ENCODE results near the gene CMYA5. TPM values are rescaled to one million over a fixed set of nuclear protein-coding genes. Genes with fewer than 3 reads are reported as not detected.

Gene CMYA5
- total and polyA plus RNA-seq, 9 of the 15 experiments (the other 6 are each of a cell fraction or from before 2014, with no cell fraction given): 0.18 to 1.1 (median 0.32) TPM

DNA sequence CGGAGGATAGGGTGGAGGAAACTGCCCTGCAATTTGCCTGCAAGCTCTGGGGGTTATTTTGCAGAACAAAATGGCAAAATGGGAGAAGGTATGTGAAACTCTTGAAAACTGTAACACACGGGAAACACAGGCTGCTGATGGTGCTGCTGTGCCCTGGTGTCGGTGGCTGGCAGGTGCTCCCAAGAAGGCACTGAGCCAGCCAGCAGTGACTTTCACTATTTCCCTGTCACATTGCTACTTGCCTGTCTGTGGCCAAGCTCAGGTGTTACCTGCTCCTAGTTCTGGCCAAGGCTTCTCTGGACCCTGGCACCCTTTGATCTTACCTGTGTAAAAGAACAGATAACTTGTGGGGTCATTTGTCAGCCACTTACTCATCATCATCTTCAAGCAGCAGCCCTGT is 102.2 kb downstream of the CMYA5 start:
- WGBS (ENCODE audit: insufficient coverage, low coverage, missing lambda C conversion rate): 24% methylated on average over 3 of the region's 3 CpGs
- TF ChIP-seq SMARCE1 (IDR thresholded peaks at IDR 0.05) (no peak), MTA2 (IDR thresholded peaks at IDR 0.05; ENCODE audit: low read depth) (no peak), NCOR1 (IDR thresholded peaks at IDR 0.05) (no peak), ARHGAP35 (IDR thresholded peaks at IDR 0.05; ENCODE audit: partially characterized antibody) (no peak), FOXK2 (conservative IDR thresholded peaks at IDR 0.05 in 1 of 2, IDR thresholded peaks at IDR 0.05 in 1 of 2; ENCODE audit: low read depth in 2 of 2) (no peak), PHTF2 (CRISPR knock-in tag; IDR thresholded peaks at IDR 0.05) (no peak), ZNF165 (CRISPR knock-in tag; IDR thresholded peaks at IDR 0.05; ENCODE audit: borderline replicate concordance) (no peak), BRF1 (IDR thresholded peaks at IDR 0.05; ENCODE audit: borderline replicate concordance, extremely low read depth, insufficient read length) (no peak), ZBTB7A (IDR thresholded peaks at IDR 0.05; ENCODE audit: borderline replicate concordance, control insufficient read depth, low read depth, low read length) (no peak), TGIF2 (CRISPR knock-in tag; IDR thresholded peaks at IDR 0.05) (no peak), GTF2E2 (tag; IDR thresholded peaks at IDR 0.05) (no peak), SMAD3 (CRISPR knock-in tag; conservative IDR thresholded peaks at IDR 0.05) (no peak)
- TF ChIP-seq, protein P1, sequence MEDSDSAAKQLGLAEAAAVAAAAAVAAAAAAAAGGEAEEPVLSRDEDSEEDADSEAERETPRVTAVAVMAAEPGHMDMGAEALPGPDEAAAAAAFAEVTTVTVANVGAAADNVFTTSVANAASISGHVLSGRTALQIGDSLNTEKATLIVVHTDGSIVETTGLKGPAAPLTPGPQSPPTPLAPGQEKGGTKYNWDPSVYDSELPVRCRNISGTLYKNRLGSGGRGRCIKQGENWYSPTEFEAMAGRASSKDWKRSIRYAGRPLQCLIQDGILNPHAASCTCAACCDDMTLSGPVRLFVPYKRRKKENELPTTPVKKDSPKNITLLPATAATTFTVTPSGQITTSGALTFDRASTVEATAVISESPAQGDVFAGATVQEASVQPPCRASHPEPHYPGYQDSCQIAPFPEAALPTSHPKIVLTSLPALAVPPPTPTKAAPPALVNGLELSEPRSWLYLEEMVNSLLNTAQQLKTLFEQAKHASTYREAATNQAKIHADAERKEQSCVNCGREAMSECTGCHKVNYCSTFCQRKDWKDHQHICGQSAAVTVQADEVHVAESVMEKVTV (CRISPR knock-in tag; IDR thresholded peaks at IDR 0.05): no peak
- TF ChIP-seq, protein P2, sequence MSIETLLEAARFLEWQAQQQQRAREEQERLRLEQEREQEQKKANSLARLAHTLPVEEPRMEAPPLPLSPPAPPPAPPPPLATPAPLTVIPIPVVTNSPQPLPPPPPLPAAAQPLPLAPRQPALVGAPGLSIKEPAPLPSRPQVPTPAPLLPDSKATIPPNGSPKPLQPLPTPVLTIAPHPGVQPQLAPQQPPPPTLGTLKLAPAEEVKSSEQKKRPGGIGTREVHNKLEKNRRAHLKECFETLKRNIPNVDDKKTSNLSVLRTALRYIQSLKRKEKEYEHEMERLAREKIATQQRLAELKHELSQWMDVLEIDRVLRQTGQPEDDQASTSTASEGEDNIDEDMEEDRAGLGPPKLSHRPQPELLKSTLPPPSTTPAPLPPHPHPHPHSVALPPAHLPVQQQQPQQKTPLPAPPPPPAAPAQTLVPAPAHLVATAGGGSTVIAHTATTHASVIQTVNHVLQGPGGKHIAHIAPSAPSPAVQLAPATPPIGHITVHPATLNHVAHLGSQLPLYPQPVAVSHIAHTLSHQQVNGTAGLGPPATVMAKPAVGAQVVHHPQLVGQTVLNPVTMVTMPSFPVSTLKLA (conservative IDR thresholded peaks at IDR 0.05): no peak
- TF ChIP-seq, protein P3, sequence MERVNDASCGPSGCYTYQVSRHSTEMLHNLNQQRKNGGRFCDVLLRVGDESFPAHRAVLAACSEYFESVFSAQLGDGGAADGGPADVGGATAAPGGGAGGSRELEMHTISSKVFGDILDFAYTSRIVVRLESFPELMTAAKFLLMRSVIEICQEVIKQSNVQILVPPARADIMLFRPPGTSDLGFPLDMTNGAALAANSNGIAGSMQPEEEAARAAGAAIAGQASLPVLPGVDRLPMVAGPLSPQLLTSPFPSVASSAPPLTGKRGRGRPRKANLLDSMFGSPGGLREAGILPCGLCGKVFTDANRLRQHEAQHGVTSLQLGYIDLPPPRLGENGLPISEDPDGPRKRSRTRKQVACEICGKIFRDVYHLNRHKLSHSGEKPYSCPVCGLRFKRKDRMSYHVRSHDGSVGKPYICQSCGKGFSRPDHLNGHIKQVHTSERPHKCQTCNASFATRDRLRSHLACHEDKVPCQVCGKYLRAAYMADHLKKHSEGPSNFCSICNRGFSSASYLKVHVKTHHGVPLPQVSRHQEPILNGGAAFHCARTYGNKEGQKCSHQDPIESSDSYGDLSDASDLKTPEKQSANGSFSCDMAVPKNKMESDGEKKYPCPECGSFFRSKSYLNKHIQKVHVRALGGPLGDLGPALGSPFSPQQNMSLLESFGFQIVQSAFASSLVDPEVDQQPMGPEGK (CRISPR knock-in tag; IDR thresholded peaks at IDR 0.05; ENCODE audit: borderline replicate concordance): no peak
- TF ChIP-seq, protein P4, sequence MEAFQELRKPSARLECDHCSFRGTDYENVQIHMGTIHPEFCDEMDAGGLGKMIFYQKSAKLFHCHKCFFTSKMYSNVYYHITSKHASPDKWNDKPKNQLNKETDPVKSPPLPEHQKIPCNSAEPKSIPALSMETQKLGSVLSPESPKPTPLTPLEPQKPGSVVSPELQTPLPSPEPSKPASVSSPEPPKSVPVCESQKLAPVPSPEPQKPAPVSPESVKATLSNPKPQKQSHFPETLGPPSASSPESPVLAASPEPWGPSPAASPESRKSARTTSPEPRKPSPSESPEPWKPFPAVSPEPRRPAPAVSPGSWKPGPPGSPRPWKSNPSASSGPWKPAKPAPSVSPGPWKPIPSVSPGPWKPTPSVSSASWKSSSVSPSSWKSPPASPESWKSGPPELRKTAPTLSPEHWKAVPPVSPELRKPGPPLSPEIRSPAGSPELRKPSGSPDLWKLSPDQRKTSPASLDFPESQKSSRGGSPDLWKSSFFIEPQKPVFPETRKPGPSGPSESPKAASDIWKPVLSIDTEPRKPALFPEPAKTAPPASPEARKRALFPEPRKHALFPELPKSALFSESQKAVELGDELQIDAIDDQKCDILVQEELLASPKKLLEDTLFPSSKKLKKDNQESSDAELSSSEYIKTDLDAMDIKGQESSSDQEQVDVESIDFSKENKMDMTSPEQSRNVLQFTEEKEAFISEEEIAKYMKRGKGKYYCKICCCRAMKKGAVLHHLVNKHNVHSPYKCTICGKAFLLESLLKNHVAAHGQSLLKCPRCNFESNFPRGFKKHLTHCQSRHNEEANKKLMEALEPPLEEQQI (IDR thresholded peaks at IDR 0.05): no peak

More for the DNA sequence above, 102.2 kb downstream of the CMYA5 start:
- DNase-seq (ENCODE audit: extremely low read depth in 1 of 4, low spot score in 3 of 4): no peak
- no peaks in the 10 kb centered on the region for H3K9me1 ChIP-seq (ENCODE audit: control insufficient read depth, insufficient read depth, low read length)
- no peak overlapping the region for H3K9ac ChIP-seq (ENCODE audit: insufficient read depth in 1 of 2, low read depth in 2 of 2, low read length in 2 of 2)
- H3K4me3 ChIP-seq: no peak overlapping the region
- intact Hi-C loops (cut with micrococcal nuclease) (no loop called here), in situ Hi-C loops (cut with MboI) (no loop called here)
- H3K79me2 ChIP-seq (ENCODE audit: control insufficient read depth, insufficient read depth, low read length): no peaks in the 10 kb centered on the region
- peaks cover 8 to 11% of the 10 kb centered on the region in 2 experiments; a peak in 4 of 5 replicates for H3K4me1 ChIP-seq (replicated peaks in 1 of 2; ENCODE audit: control insufficient read depth in 2 of 2, insufficient read depth in 2 of 2, low read length in 2 of 2)
- no peak overlapping the region for H3K27ac ChIP-seq (ENCODE audit: extremely low read depth, low read depth, low read length)
- no peak overlapping the region for H2AFZ ChIP-seq (ENCODE audit: low read depth, low read length)
- no TSS peak for BruUV-seq (replicated peaks)
- CTCF ChIA-PET (ENCODE audit: low intra/inter-chr PET ratio): no interaction called here
- ATAC-seq: no peak
- no peaks in the 10 kb centered on the region for H4K20me1 ChIP-seq (replicated peaks; ENCODE audit: control insufficient read depth, insufficient read depth, low read length)
- H3K27me3 ChIP-seq (ENCODE audit: control insufficient read depth in 2 of 2, insufficient read depth in 2 of 2, low read length in 2 of 2): peaks cover 0 to 7% of the 10 kb centered on the region in 2 experiments; a peak in 4 of 5 replicates
- no peaks in the 10 kb centered on the region for H3K36me3 ChIP-seq (ENCODE audit: control insufficient read depth, insufficient read depth, low read length)
- H3K9me3 ChIP-seq (replicated peaks; ENCODE audit: control insufficient read depth, insufficient read depth, low read depth, low read length): no peaks in the 10 kb centered on the region
- H3K4me2 ChIP-seq (ENCODE audit: insufficient read depth, low read length): no peak overlapping the region
- POLR2A ChIA-PET: interaction anchor here (0.6 to 1.3 kb wide), 5 partner anchors 10 to 1521 kb away, joined by 3 to 4 read pairs (median 3); no protein-coding TSS in a partner anchor
- FAIRE-seq: no peak

Data from K562 (cell line).